ENCODE measurements around the gene BTG1. TPM values are rescaled to one million over a fixed set of nuclear protein-coding genes. Genes with fewer than 3 reads are reported as not detected.

BTG1 gene
- total RNA-seq, 2 donors from 2014 or later: 48.5 to 53.7 TPM

DNA sequence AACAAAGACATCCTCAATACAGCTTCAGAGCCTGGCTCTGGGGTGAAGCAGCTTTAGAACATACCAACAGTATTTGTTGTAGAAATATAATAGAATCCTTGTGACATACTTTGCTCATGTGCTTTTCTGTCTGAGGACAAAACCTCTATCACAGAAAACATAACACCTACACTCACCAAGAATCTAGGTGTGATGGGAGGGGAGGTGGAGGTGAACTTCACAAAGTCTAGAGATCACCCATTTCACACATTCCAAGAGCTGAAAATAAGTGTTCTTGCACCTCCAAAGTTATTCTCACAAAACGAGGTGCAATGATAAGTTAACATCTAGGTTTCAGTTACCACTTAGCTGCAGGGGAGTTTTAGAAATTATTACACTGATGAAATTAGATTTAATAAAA lies 32.7 kb upstream of the BTG1 start:
- Histone ChIP-seq H3K27me3 (no peaks in the 10 kb centered on the region), H3K27ac (no peak overlapping the region), H3K4me1 (no peaks in the 10 kb centered on the region), H3K4me3 (no peak overlapping the region), H3K36me3 (replicated peaks in 1 of 2; ENCODE audit: insufficient read depth in 1 of 2, low read depth in 2 of 2) (no peaks in the 10 kb centered on the region), H3K9me3 (no peaks in the 10 kb centered on the region)
- no peak for ATAC-seq
- WGBS, 2 donors: 81 to 83% methylated on average over 1 of the region's 1 CpG
- DNase-seq: no peak
- intact Hi-C loops (cut with DNase I): no loop called here
- TF ChIP-seq, protein P1, sequence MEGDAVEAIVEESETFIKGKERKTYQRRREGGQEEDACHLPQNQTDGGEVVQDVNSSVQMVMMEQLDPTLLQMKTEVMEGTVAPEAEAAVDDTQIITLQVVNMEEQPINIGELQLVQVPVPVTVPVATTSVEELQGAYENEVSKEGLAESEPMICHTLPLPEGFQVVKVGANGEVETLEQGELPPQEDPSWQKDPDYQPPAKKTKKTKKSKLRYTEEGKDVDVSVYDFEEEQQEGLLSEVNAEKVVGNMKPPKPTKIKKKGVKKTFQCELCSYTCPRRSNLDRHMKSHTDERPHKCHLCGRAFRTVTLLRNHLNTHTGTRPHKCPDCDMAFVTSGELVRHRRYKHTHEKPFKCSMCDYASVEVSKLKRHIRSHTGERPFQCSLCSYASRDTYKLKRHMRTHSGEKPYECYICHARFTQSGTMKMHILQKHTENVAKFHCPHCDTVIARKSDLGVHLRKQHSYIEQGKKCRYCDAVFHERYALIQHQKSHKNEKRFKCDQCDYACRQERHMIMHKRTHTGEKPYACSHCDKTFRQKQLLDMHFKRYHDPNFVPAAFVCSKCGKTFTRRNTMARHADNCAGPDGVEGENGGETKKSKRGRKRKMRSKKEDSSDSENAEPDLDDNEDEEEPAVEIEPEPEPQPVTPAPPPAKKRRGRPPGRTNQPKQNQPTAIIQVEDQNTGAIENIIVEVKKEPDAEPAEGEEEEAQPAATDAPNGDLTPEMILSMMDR (IDR thresholded peaks at IDR 0.05): no peak
- no peak for TF ChIP-seq POLR2A (IDR thresholded peaks at IDR 0.05)

DNA sequence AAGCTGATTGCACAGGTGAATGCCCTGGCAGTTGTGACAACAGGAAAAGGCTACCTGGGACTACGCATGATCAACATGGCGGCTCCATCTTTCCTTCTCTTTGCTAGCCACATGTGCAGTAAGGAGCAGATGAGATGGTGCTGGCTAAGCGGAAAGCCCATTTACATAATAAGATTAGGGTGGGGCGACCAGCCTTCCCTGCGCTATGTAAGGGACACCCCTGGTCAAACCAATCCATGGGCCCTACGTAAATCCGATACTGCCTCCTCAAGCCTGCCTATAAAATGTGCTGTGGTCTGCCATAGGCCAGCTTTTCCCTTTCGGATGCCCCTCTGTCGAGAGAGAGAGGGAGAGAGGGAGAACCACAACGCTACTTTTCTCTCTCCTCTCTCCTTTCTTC lies 31.0 kb upstream of the BTG1 start:
- intact Hi-C loops (cut with DNase I): no loop called here
- no peak overlapping the region for H3K4me3 ChIP-seq
- H3K36me3 ChIP-seq (replicated peaks in 1 of 2; ENCODE audit: insufficient read depth in 1 of 2, low read depth in 2 of 2): no peaks in the 10 kb centered on the region
- TF ChIP-seq, protein P1 (IDR thresholded peaks at IDR 0.05): no peak
- no peak for TF ChIP-seq POLR2A (IDR thresholded peaks at IDR 0.05)
- no peaks in the 10 kb centered on the region for H3K9me3 ChIP-seq
- H3K27me3 ChIP-seq: no peaks in the 10 kb centered on the region
- ATAC-seq (no peak), DNase-seq (no peak)
- no peaks in the 10 kb centered on the region for H3K4me1 ChIP-seq
- H3K27ac ChIP-seq: no peak overlapping the region
- WGBS, 2 donors: 91 to 94% methylated on average over 10 of the region's 10 CpGs

DNA sequence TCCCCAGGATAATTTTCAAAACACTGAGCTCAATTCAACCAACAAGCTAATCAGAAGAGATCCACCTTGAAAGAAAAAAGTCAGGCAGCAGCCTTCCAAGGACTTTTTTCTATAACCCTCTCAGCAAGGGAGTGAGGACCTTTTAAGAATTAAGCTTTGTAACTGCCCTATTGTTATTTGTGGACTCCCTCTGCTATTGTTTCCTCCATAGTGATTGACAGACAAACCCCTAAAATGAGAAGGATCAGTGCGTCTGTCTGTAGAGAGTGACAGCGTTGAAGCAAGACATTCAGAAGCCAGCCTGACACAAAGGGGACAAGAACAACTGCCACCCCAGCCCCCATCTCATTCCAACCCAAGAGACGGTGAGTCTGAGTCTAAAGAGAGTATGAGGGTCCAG lies 30.3 kb upstream of the BTG1 start:
- no peak for ATAC-seq
- no peaks in the 10 kb centered on the region for H3K9me3 ChIP-seq
- no peaks in the 10 kb centered on the region for H3K36me3 ChIP-seq (replicated peaks in 1 of 2; ENCODE audit: insufficient read depth in 1 of 2, low read depth in 2 of 2)
- no peaks in the 10 kb centered on the region for H3K27me3 ChIP-seq
- no peak overlapping the region for H3K27ac ChIP-seq
- H3K4me1 ChIP-seq: no peaks in the 10 kb centered on the region
- intact Hi-C loops (cut with DNase I): no loop called here
- no peak for TF ChIP-seq POLR2A (IDR thresholded peaks at IDR 0.05)
- TF ChIP-seq, protein P1 (IDR thresholded peaks at IDR 0.05): no peak
- WGBS, 2 donors: 83 to 91% methylated on average over 3 of the region's 3 CpGs
- no peak for DNase-seq
- no peak overlapping the region for H3K4me3 ChIP-seq

DNA sequence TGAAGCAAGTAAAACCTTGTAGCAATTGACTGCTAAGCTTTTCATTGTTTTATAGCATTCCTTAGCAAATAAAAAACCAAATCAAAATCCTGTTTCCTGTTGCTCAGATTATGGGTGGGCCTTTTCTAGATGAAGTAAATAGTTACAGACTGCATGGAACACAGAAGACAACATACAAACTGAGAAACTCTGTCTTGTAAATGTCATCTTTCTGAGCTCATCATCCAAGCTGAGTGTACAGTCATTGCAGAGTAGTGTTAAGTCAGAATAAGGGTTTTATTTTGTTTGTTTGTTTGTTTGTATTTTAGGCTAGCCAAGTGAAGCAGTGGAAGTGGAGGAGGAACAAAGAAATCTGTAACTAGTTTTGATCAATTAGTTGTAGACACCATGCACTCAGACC lies 24.4 kb upstream of the BTG1 start:
- DNase-seq (no peak), ATAC-seq (no peak)
- H3K9me3 ChIP-seq: no peaks in the 10 kb centered on the region
- H3K27me3 ChIP-seq: no peaks in the 10 kb centered on the region
- H3K4me1 ChIP-seq: no peaks in the 10 kb centered on the region
- intact Hi-C loops (cut with DNase I): no loop called here
- no peak for TF ChIP-seq POLR2A (IDR thresholded peaks at IDR 0.05)
- TF ChIP-seq, protein P1 (IDR thresholded peaks at IDR 0.05): no peak
- H3K27ac ChIP-seq: no peak overlapping the region
- H3K4me3 ChIP-seq: no peak overlapping the region
- no peaks in the 10 kb centered on the region for H3K36me3 ChIP-seq (replicated peaks in 1 of 2; ENCODE audit: insufficient read depth in 1 of 2, low read depth in 2 of 2)

DNA sequence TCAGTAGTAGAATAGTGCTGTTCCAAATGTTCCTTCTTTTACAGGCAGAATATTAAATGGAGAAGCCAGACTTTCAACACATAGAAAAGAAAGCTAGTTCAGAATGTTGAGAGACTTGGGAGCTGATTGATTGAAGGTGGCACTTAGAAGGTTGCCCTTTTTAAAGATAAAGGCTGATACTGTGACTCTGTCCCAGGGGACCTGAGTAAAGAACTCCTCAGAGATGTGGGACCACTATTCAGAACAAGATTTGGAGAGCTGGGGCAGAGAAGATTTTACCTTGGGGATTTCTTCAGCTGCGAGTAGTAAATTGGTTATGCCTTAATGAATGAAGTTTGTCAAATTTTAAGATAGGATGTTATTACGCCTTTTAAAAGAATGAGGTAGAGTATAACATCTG lies 21.4 kb upstream of the BTG1 start:
- DNase-seq: no peak
- 89 to 98% methylated on average over 2 of the region's 2 CpGs for WGBS, 2 donors
- Histone ChIP-seq H3K4me3 (no peak overlapping the region), H3K4me1 (no peaks in the 10 kb centered on the region), H3K36me3 (replicated peaks in 1 of 2; ENCODE audit: insufficient read depth in 1 of 2, low read depth in 2 of 2) (no peaks in the 10 kb centered on the region), H3K9me3 (no peaks in the 10 kb centered on the region), H3K27ac (no peak overlapping the region), H3K27me3 (no peaks in the 10 kb centered on the region)
- intact Hi-C loops (cut with DNase I): no loop called here
- TF ChIP-seq POLR2A (IDR thresholded peaks at IDR 0.05): no peak
- TF ChIP-seq, protein P1 (IDR thresholded peaks at IDR 0.05): no peak
- ATAC-seq: no peak

Measured in body of pancreas (tissue), 4 donors.